PC-9 (cell line): ENCODE measurements around the gene GNAL.

Experiments
- CTCF ChIP-seq: fragments of 200-600 bp; sonication (generic); conservative IDR thresholded peaks from 2 replicates; pipeline ENCODE4 v1.6.1; 2017; ENCODE audit warnings: mixed run types, antibody characterized with exemption, mild to moderate bottlenecking, moderate library complexity
- EZH2 ChIP-seq: fragments of 200-600 bp; sonication (generic); IDR thresholded peaks from 2 replicates; pipeline ENCODE4 v1.8.0; 2017; ENCODE audit warnings: antibody characterized with exemption, low read depth

DNA sequence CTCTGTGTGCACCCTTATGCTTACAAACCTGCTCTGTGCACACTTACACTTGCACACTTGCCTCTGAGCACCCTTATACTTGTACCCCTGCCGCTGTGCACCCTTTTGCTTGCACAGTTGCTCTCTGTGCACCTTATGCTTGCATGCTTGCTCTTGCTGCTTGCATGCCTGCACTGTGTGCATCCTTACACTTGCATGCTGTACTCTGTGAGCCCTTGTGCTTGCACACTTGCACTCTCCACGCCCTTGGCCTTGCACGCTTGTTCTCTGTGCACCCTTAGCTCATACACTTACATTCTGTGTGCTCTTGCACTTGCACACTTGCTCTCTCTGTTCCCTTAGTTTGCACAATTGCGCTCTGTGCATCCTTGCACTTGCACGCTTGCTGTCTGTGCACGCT lies 78.3 kb downstream of the GNAL start:
- TF ChIP-seq CTCF (no peak), EZH2 (no peak)
